OCI-LY1 (cell line): ENCODE results near the gene ZNF831.

Experiments used
- CTCF ChIP-seq: fragments of 200-600 bp; sonication (generic), shearing (Covaris generic); IDR thresholded peaks from 2 replicates; pipeline ENCODE4 v1.5.1; 2017; ENCODE audit warnings: mild to moderate bottlenecking, antibody characterized with exemption, low read length, moderate library complexity, mixed read lengths
- EZH2 ChIP-seq: fragments of 200-600 bp; sonication (generic), shearing (Covaris generic); IDR thresholded peaks from 2 replicates; pipeline ENCODE4 v1.8.0; 2017; ENCODE audit warnings: borderline replicate concordance, mixed run types, mild to moderate bottlenecking, antibody characterized with exemption, low read length, moderate library complexity, mixed read lengths

GRCh38 chr20:59207235-59207634 is 43.6 kb downstream of the ZNF831 start:
- TF ChIP-seq CTCF (no peak), EZH2 (no peak)
